Activated CD8-positive, alpha-beta T cell treated with anti-CD3 and anti-CD28 coated beads for 36 hours (primary cell): ENCODE results near the gene TM9SF3. TPM values are rescaled to one million over a fixed set of nuclear protein-coding genes. Genes with fewer than 3 reads are reported as not detected.

Experiments
- ATAC-seq: fragments of 200-7000 bp; cut with Tn5 transposase; one replicate; pipeline ENCODE4 v1.10.0; 2021; ENCODE audit warnings: mild to moderate bottlenecking, moderate library complexity
- CTCF ChIA-PET: fragments of 350-600 bp; sonication (Branson Sonifier 250); formaldehyde crosslinking; loops from one replicate; lab custom pipeline; 2021; ENCODE audit warnings: antibody characterized with exemption; lab: Charles Lee
- POLR2A ChIA-PET: fragments of 350-600 bp; sonication (Branson Sonifier 250); formaldehyde crosslinking; loops from one replicate; lab custom pipeline; 2021; ENCODE audit warnings: antibody characterized with exemption; lab: Charles Lee
- DNase-seq: peaks from one replicate; pipeline ENCODE4 v3.0.0-alpha.2; 2020
- H3K27ac Mint-ChIP-seq: one replicate; pipeline ENCODE4 v1.8.0; 2021; ENCODE audit warnings: mild to moderate bottlenecking, mixed read lengths
- H3K27me3 Mint-ChIP-seq: one replicate; pipeline ENCODE4 v1.8.0; 2021; ENCODE audit warnings: mixed read lengths
- H3K36me3 Mint-ChIP-seq: one replicate; pipeline ENCODE4 v1.8.0; 2021; ENCODE audit warnings: low read depth, mixed read lengths
- H3K4me1 Mint-ChIP-seq: one replicate; pipeline ENCODE4 v1.8.0; 2021; ENCODE audit warnings: low read depth, mixed read lengths
- H3K4me3 Mint-ChIP-seq: one replicate; pipeline ENCODE4 v1.8.0; 2021; ENCODE audit warnings: mild to moderate bottlenecking, moderate library complexity, mixed read lengths
- H3K9me3 Mint-ChIP-seq: one replicate; pipeline ENCODE4 v1.8.0; 2021; ENCODE audit warnings: mixed read lengths
- CTCF ChIP-seq: fragments of 200-600 bp; IDR thresholded peaks from one replicate; pipeline ENCODE4 v1.8.0; 2022; ENCODE audit warnings: antibody characterized with exemption, mild to moderate bottlenecking
- intact Hi-C: fragments of 100-400 bp; cut with micrococcal nuclease; formaldehyde crosslinking; loops from one replicate; pipeline ENCODE4 v1.10.0; 2022
- total RNA-seq, 2 experiments: library from RNA; stranded (reverse); gene quantifications; one replicate each; pipeline ENCODE4 v1.2.3, GENCODE V29; 2021

Gene TM9SF3
- total RNA-seq, 2 experiments from 2014 or later, result 66.4 to 71.1 TPM

- Mint-ChIP-seq H3K9me3 (no peaks in the 10 kb centered on the region), H3K36me3 (peaks cover 16% of the 10 kb centered on the region), H3K27ac (no peak overlapping the region), H3K4me1 (peaks cover 13% of the 10 kb centered on the region), H3K4me3 (no peak overlapping the region), H3K27me3 (peaks cover 37% of the 10 kb centered on the region)
- POLR2A ChIA-PET, result no interaction called here
- DNase-seq (no peak), ATAC-seq (no peak)
- CTCF ChIA-PET, result interaction anchor here (1.2 to 5.7 kb wide), 2 partner anchors 121 to 146 kb away, joined by 5 to 30 read pairs; no protein-coding TSS in a partner anchor
- intact Hi-C loops, result no loop called here
- TF ChIP-seq CTCF, result no peak
Measured at GRCh38 chr10:96516337-96516736, 70.5 kb downstream of the TM9SF3 start.

- TF ChIP-seq CTCF, result peak; percentile 34
- H3K36me3 Mint-ChIP-seq, result no peaks in the 10 kb centered on the region
- peak within 1 kb of the TSS; percentile 60 for H3K4me3 Mint-ChIP-seq
- H3K9me3 Mint-ChIP-seq, result no peaks in the 10 kb centered on the region
- no peak within 1 kb of the TSS for H3K27ac Mint-ChIP-seq
- CTCF ChIA-PET, result interaction anchor here (0.7 to 5.7 kb wide), 24 partner anchors 9 to 1102 kb away, joined by 3 to 33 read pairs (median 4); no protein-coding TSS in a partner anchor
- peaks cover 13% of the 10 kb centered on the region for H3K4me1 Mint-ChIP-seq
- H3K27me3 Mint-ChIP-seq, result peaks cover 43% of the 10 kb centered on the region
- intact Hi-C loops, result loop anchor here (5.0 kb wide), 1 partner anchor 117 kb away; no protein-coding TSS in a partner anchor
- ATAC-seq (peak; percentile 80), DNase-seq (peak; percentile 71)
- POLR2A ChIA-PET, result interaction anchor here (1.2 kb wide), 1 partner anchor 9 kb away, joined by 3 read pairs; no protein-coding TSS in a partner anchor
Measured at GRCh38 chr10:96513698-96514561, 72.9 kb downstream of the TM9SF3 start, which contains the start of gene TLL2. Gene TLL2, minus strand, starts transcription at chr10:96513926. Its CDS starts 241 bp downstream, at chr10:96513685.

GRCh38 chr10:96513305-96513697, 73.5 kb downstream of the TM9SF3 start:
- DNase-seq (peak; percentile 66), ATAC-seq (peak; percentile 67)
- ChIA-PET CTCF (interaction anchor here (0.7 to 5.7 kb wide), 20 partner anchors 9 to 512 kb away, joined by 3 to 33 read pairs (median 6); no protein-coding TSS in a partner anchor), POLR2A (interaction anchor here (1.2 kb wide), 1 partner anchor 10 kb away, joined by 3 read pairs; no protein-coding TSS in a partner anchor)
- Mint-ChIP-seq H3K4me1 (peaks cover 13% of the 10 kb centered on the region), H3K9me3 (no peaks in the 10 kb centered on the region), H3K36me3 (no peaks in the 10 kb centered on the region), H3K4me3 (peak overlapping the region; percentile 60), H3K27me3 (peaks cover 43% of the 10 kb centered on the region), H3K27ac (no peak overlapping the region)
- no peak for TF ChIP-seq CTCF
- intact Hi-C loops, result loop anchor here (5.0 kb wide), 1 partner anchor 116 kb away; no protein-coding TSS in a partner anchor

GRCh38 chr10:96512524-96513304, 74.1 kb downstream of the TM9SF3 start:
- intact Hi-C loops, result loop anchor here (5.0 kb wide), 1 partner anchor 115 kb away; no protein-coding TSS in a partner anchor
- CTCF ChIA-PET, result interaction anchor here (1.1 to 5.7 kb wide), 13 partner anchors 10 to 174 kb away, joined by 3 to 33 read pairs (median 6); no protein-coding TSS in a partner anchor
- peaks cover 13% of the 10 kb centered on the region for H3K4me1 Mint-ChIP-seq
- no peaks in the 10 kb centered on the region for H3K36me3 Mint-ChIP-seq
- H3K4me3 Mint-ChIP-seq, result peak overlapping the region; percentile 60
- peaks cover 43% of the 10 kb centered on the region for H3K27me3 Mint-ChIP-seq
- ATAC-seq (no peak), DNase-seq (peak; percentile 19)
- TF ChIP-seq CTCF, result no peak
- no peaks in the 10 kb centered on the region for H3K9me3 Mint-ChIP-seq
- POLR2A ChIA-PET, result interaction anchor here (0.9 kb wide), 1 partner anchor 554 kb away, joined by 4 read pairs; no protein-coding TSS in a partner anchor
- H3K27ac Mint-ChIP-seq, result no peak overlapping the region
